NCI-H748 (cell line): ENCODE results near the gene EXOC8.
"Not testable (repeated sequence)": the region's sequence is repeated elsewhere in the genome, so short reads cannot be mapped to it uniquely, and the experiment has no call there.

ENCODE experiments used
- DNase-seq: peaks from one replicate; lab custom pipeline; 2025; ENCODE audit not compliant: unreplicated experiment; lab: John Stamatoyannopoulos, UW

The EXOC8 gene

DNA sequence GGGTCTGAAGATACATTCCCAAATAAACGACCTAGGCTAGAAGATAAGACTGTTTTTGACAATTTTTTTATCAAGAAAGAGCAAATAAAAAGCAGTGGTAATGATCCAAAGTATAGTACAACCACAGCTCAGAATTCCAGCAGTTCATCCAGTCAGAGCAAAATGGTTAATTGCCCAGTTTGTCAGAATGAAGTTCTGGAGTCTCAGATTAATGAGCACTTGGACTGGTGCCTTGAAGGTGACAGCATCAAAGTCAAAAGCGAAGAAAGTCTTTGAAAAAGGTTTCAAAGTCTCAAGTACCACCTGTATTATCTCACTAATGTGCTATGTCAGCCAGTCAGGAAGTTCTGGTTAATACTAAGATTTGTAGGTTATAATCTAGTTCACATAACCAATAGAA lies 15.4 kb upstream of the EXOC8 start:
- no peak for DNase-seq

DNA sequence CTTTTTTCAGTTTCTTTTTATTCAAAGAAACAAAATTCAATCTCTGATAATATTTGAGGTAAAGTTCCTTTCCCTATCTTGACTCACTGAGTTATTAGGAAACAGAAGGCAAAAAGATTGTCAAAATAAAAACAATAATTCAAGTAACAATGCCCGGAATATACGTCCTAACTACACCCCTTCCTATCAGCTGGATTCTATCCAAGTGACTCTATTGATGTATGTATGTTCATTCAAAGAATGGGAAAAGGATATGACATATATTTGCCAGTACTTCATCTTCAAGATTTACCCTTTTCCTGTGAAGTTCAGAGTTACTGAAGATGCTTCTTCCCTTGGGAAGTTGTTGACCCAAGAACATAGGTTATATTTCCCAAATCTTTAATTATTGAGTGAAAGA lies 14.2 kb upstream of the EXOC8 start:
- DNase-seq = no peak

GRCh38 chr1:231348856-231349255 lies 11.2 kb upstream of the EXOC8 start:
- not testable (repeated sequence) for DNase-seq

DNA sequence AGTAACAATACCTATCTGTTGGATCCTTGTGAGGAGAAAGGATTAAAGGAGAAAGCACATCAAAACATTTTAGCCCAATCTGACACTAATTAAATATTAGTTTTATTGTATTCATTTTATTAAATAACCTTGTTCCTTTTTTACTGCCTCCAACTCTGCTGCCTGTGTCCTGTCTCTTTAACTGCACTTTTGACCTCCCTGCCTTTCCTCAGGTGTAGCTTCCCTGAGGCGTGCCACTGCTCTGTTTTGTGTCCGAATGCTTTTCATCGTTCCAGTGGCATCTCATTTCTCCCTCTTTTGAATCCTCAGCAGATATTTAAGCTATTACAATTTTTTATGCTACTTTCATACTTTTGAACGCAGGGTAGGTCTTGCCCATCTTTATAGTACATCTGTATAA lies 10.8 kb upstream of the EXOC8 start:
- DNase-seq = no peak

DNA sequence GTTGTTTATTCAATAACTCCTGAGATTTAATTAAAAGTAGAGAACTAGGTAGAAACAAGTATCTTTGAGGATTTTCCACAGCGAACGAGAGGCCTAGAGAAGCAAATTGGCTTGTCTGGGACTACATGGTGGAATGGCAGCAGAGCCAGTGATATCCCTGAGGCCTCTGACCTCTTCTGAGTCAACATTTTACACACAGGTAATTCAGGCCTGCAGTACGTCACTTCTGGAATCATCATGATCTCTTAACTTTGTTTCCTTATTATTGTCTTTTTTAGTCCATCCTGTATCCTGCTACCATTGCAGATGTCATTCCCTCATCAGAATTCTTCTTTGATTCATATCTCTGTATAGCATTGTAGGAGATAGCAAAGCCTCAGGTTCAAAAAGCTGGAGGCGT lies 10.3 kb upstream of the EXOC8 start:
- DNase-seq = no peak

GRCh38 chr1:231340328-231341013 lies 2.8 kb upstream of the EXOC8 start:
- no peak for DNase-seq

DNA sequence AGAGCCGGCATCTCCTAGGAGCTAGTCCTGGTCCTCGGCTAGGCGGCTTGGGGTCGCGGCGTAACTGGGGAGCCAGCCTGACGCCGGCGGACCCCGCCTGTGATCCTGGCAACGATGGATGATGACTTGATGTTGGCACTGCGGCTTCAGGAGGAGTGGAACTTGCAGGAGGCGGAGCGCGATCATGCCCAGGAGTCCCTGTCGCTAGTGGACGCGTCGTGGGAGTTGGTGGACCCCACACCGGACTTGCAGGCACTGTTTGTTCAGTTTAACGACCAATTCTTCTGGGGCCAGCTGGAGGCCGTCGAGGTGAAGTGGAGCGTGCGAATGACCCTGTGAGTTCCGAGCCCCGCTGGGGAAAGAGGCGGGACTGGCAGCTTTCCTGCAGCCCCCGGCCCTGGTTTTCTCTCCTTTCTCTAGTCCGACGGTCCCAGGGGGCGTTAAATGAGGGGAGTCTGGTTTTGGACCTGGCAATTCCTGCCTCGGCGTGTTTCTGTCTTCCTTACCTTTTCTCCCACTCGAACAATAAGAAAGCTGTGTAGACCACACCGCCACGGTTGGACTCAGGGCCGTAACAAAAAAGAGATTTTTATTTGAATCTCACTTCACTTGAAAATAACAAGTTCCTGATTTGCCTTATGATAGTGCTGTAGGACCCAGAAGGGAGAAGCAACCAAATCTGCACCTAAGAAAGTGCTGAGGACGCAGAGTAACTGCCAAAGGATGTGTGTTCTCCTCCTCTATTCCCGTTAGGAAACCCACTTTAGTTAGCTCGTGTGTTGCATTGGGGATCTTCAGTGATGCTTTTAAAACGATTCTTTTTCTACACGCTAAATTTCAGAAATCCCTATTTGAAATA lies 847 bp upstream of the EXOC8 start, which contains the start of gene SPRTN:
Gene SPRTN, plus strand, starts transcription at position 24 of the 859 bp plus-strand sequence. Its CDS starts 91 bp downstream, at position 115.
- no peak for DNase-seq

DNA sequence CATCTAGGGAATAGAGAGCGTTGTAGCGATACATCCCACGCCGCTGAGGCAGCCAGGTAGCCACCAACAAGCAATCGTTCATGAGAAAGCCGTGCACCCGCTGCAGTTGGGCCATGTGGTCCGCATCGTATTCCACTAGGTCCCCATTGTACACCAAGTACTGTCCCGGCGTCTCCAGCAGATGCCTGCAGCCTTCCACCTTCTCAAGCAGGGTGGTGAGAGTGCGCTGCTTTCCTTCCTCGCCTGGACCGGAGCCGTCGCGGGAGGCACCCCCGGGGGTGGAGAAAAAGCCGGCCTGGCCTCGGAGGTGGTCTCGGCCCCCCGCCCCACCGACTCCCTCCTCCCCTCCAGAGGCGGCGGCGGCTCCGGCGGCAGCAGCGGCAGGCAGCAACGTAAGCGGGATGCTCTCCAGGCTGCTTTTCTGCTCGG lies 595 bp downstream of the EXOC8 start:
- DNase-seq = peak; percentile 24

- peak; percentile 26 for DNase-seq
Measured at GRCh38 chr1:231335663-231336602, 1.7 kb downstream of the EXOC8 start.

GRCh38 chr1:231334952-231335351 lies 2.7 kb downstream of the EXOC8 start:
- DNase-seq = no peak

- no peak for DNase-seq
Measured at GRCh38 chr1:231334079-231334666, 3.5 kb downstream of the EXOC8 start.

- no peak for DNase-seq
Measured at GRCh38 chr1:231332761-231333160, 4.9 kb downstream of the EXOC8 start.

DNA sequence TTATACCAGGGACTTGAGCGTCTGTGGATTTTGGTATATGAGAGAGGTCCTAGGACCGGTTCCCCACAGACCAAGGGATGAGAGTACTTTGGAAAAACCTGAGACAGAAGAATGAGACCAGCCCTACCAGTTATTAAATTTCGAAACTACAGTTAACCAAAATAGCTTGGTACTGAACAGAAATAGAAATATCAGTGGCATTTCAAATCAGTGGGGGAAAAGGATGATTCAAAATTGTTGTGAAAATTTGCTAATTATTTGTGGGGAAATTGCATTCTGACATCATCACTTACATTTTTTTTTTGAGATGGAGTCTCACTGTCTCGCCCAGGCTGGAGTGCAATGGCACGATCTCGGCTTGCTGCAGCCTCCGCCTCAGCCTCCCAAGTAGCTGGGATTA lies 8.2 kb downstream of the EXOC8 start:
- DNase-seq = no peak

- no peak for DNase-seq
Measured at GRCh38 chr1:231327617-231328016, 10.0 kb downstream of the EXOC8 start.

DNA sequence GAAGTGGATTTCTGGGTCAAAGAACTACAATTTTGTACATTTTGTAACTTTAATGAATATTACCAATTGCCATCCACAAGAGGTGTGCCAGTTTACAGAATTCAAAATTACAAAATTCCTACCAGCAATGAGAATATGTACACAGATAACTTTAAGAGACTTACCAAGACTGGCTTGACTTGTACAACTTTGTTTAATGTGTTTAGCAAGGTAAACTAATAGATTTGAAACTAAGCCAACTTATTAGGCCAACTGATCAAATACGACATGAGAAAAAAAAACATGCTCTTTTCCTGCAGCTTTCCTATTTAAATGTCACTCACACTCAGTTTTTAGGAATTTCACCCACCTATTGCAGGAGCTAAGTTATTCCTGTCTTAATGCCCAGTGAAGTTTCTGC lies 11.4 kb downstream of the EXOC8 start:
- no peak for DNase-seq

DNA sequence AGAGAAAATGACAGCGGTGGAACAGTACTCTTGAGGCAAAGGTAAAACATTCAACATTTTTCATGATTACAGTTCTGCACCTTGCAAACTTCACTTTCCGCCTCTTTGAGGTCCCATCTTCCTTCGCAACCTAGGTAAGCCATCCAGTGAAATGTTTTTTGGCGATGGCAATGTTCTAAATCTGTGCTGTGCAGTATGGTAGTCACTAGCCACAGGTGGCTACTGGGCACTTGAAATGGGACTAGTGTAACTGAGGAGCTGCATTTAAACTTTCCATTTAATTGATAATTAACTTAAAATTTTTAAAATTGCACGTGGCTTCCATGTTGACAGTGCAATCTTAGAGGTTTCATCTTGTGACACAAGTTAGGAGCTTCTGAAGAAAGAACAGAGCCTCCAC lies 13.0 kb downstream of the EXOC8 start:
- DNase-seq = no peak

DNA sequence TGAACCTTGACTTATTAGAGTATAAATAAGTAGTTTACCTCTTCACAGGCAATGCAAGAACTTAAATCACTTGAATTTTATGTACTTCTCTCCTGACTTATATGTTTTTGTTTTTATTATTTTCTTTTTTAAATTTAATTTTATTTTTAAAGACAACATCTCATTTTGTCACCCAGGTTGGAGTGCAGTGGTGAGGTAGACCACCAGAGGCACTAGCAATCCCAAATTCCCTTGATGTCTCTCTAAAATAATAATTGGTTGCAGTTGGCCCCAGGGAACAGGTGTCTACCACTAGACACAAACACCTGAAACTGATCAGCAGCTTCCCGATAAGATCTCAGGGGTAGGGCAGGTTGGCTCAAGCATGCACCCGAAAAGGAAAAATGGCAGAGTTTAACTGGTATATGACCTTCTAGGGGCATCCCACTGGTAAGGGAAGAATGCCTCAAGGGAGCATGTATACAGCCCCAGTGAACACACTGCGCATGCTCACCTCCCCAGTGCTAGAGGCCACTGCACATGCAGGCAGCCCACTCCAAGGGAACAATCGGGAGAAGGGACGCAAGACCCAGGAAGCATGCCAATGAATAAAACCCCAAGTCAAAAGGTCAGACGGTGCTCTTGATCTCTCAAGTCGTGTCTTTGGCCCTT lies 14.6 kb downstream of the EXOC8 start:
- DNase-seq = no peak

- DNase-seq = no peak
Measured at GRCh38 chr1:231319080-231319479, 18.6 kb downstream of the EXOC8 start.

DNA sequence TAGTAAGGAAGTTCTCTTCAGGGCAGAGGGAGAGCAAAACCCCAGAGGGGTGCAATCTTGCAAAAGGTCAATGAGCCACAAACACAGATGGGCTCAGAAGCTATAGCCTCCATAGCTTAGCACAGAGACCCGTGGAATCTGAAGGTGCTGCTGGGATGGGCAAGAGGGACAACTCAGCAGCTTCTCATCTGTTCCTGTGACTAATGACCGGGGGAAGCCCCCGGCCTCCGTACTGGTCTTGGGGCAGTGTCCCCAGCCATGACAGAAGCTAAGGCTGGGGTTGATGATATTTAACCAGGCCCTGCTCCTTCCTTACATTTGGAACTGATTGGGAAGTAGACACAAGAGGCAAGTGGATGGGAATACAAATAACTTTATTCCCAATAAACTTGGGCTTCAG lies 19.1 kb downstream of the EXOC8 start:
- no peak for DNase-seq

DNA sequence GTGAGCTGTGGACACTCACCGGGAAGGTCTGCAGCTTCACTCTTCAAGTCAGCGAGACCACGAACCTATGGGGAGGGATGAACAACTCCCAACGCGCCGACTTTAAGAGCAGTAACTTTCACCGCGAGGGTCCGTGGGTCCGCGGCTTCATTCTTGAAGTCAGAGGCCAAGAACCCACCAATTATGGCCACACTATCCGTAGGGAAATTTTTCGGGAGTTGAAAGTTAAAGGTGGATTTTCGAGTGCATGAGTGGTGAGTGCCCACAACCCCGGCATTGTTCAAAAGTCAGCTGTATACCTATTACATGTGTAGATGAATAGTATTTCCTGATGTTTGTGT lies 19.7 kb downstream of the EXOC8 start:
- DNase-seq = no peak
